Measurements from ENCODE around the gene GPR162. TPM values are rescaled to one million over a fixed set of nuclear protein-coding genes. Genes with fewer than 3 reads are reported as not detected.

The GPR162 gene
- total RNA-seq, 1 donor, result 4.2 TPM

DNA sequence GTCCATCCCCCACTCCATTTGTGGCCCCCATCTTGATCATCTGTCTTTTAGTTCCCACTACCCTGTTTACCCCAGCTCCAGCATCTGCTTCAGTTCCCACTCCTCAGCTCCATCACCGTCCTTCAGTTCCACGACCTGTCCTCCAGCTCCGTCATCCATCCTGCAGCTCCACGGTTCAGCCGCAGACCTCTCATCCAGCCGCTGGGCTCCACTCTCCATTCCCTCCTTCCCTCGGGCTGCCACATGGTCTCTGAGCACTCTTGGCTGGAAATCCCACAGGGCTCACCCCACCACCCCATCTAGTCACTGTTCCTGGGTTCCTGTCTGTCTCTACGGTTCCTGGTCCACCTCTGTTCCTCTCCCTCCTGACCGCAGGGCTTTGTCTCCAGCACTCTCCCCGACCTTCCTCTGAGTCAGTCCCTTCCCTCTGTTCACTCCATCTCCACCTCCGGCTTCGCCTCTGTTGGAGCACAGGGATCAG, 3.3 kb downstream of the GPR162 start:
- Histone ChIP-seq H3K4me3 (ENCODE audit: low read length) (no peak overlapping the region), H3K27me3 (ENCODE audit: insufficient read depth, low read length) (peaks cover 37% of the 10 kb centered on the region), H3K4me1 (ENCODE audit: insufficient read depth, low read length) (peaks cover 39% of the 10 kb centered on the region), H3K9me3 (ENCODE audit: low read depth, low read length) (no peaks in the 10 kb centered on the region)

DNA sequence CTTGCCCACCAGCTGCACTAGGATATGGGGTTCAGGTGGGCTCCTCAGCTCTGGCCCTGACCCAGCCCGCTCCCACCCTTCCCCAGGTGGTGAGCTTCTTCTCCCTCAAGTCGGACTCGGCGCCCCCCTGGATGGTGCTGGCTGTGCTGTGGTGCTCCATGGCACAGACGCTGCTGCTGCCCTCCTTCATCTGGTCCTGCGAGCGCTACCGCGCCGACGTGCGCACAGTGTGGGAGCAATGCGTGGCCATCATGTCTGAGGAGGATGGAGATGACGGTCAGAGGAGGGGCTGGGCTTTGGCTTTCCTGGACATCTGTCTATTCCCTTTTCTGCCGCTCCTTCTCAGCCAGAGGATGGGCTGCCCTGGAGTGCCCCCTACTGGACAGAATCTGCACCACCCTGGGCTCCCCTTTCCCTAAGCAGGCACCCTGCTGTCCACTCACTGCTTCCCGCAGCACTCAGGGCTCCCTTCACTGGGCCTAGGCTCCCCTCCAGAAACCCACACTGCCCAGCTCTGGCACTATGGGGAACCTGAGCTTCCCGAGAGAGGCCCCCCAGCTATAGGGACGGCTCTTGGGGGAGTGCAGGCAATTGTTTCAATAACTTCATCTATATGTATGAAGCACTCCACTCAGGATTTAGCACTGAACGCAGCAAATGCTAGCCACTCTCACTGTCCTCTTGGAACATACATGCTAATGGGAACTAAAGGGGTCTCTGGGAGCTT, 3.9 kb downstream of the GPR162 start:
- H3K9me3 ChIP-seq (ENCODE audit: low read depth, low read length), result no peaks in the 10 kb centered on the region
- H3K27me3 ChIP-seq (ENCODE audit: insufficient read depth, low read length), result peaks cover 43% of the 10 kb centered on the region

DNA sequence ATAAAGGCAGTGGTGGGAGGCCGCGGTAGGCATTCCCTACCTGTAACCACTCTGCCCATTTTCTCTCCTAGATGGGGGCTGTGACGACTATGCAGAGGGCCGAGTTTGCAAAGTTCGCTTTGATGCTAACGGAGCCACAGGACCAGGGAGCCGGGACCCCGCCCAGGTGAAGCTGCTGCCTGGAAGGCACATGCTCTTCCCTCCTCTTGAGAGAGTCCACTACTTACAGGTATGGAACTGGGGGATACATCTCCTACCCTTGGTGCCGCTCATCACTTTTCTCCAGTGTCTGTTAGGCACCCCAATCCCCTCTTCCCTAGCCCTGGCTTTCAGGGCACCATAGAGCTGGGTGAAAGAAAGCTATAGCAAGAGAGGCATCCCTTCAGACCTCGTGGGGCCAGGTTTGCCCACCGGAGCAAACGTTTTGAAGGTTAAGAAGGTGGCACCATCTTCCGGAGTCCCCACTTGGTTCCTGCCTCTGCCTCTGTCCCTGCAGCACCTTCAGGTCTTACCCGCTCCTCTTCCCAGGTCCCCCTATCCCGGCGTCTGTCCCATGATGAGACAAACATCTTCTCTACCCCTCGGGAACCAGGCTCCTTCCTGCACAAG, 4.6 kb downstream of the GPR162 start:
- peaks cover 43% of the 10 kb centered on the region for H3K27me3 ChIP-seq (ENCODE audit: insufficient read depth, low read length)
- no peaks in the 10 kb centered on the region for H3K9me3 ChIP-seq (ENCODE audit: low read depth, low read length)
- H3K4me1 ChIP-seq (ENCODE audit: insufficient read depth, low read length), result peaks cover 28% of the 10 kb centered on the region
- H3K4me3 ChIP-seq (ENCODE audit: low read length), result no peak overlapping the region

More for the DNA sequence above, 3.9 kb downstream of the GPR162 start:
- H3K4me3 ChIP-seq (ENCODE audit: low read length), result no peak overlapping the region
- H3K4me1 ChIP-seq (ENCODE audit: insufficient read depth, low read length), result peaks cover 35% of the 10 kb centered on the region

DNA sequence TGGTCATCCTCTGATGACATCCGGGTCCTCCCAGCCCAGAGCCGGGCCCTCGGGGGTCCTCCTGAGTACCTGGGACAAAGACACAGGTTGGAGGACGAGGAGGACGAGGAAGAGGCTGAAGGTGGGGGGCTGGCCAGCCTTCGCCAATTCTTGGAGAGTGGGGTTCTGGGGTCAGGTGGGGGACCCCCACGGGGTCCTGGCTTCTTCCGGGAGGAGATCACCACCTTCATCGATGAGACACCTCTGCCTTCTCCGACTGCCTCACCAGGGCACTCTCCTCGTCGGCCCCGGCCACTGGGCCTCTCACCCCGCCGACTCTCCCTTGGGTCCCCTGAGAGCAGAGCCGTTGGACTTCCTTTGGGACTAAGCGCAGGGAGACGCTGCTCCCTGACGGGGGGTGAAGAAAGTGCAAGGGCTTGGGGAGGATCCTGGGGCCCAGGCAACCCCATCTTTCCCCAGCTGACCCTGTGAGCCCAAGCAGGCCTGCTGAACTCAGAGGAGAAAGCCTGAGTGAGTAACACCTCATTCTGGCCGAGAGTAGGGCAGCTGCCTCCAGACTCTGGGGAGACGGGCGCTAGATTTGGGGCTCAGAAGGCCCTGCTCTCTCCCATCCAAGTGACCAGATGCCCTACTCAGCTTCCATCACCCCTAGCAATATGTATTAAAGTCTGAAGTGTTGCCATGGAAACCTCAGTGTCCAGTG, 5.3 kb downstream of the GPR162 start:
- Histone ChIP-seq H3K9me3 (ENCODE audit: low read depth, low read length) (no peaks in the 10 kb centered on the region), H3K27me3 (ENCODE audit: insufficient read depth, low read length) (peaks cover 43% of the 10 kb centered on the region), H3K4me1 (ENCODE audit: insufficient read depth, low read length) (peaks cover 25% of the 10 kb centered on the region), H3K4me3 (ENCODE audit: low read length) (no peak overlapping the region)

DNA sequence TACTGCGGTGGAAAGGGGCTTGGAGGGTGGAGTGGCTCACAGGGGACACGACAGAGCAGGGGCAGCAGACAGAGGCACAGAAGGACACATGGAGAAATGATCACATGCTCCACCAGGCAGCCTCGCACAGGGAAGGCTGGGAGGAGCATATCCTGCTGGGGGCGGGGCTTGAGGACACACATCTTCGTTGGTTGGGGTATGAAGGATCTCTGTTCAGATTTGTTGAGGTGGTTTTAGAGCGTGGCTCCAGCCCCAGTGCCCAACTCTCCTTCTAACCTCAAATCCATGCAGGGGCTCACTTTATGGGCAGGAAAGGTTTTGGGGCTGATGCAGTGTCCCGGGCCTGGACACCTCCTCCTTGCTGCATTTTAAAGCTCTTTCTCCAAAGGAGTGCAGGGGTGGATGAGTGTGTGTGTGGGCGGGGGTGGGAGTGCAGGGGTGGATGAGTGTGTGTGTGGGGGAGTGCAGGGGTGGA, 5.9 kb downstream of the GPR162 start:
- no peak overlapping the region for H3K4me3 ChIP-seq (ENCODE audit: low read length)
- H3K9me3 ChIP-seq (ENCODE audit: low read depth, low read length), result no peaks in the 10 kb centered on the region
- H3K27me3 ChIP-seq (ENCODE audit: insufficient read depth, low read length), result peaks cover 38% of the 10 kb centered on the region
- peaks cover 19% of the 10 kb centered on the region for H3K4me1 ChIP-seq (ENCODE audit: insufficient read depth, low read length)

DNA sequence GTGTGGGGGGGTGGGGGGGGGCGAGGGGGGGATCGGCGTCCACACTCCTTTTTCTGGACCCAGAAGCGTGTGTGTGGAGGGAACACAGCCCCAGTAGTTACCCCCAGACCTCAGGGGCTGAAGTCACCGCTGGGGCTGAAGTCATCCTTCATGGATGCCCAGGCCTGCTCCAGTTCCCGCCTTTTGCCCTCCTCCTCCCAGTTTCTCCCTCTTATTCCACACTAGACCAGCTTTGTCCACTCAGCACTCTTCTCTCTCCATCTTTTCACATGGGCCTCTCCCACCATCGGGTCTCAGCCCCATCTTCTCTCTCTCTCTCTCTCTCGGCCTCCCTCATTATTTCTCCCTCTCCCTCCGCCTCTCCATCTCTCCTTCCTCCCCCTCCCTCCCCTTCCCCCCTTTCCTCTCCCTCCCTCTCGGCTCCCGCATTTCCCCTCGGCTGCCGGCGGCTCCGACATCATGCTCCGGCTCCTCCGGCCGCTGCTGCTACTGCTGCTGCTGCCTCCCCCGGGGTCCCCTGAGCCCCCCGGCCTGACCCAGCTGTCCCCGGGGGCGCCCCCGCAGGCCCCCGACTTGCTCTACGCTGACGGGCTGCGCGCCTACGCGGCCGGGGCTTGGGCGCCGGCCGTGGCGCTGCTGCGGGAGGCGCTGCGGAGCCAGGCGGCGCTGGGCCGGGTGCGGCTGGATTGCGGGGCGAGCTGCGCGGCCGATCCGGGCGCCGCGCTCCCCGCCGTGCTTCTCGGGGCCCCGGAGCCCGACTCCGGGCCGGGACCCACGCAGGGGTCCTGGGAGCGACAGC, 6.6 kb downstream of the GPR162 start, which contains the start of gene P3H3:
Gene P3H3, plus strand, starts transcription at position 426 of the 799 bp plus-strand sequence. Its CDS starts 34 bp downstream, at position 460.
- Histone ChIP-seq H3K4me1 (ENCODE audit: insufficient read depth, low read length) (peaks cover 19% of the 10 kb centered on the region), H3K9me3 (ENCODE audit: low read depth, low read length) (no peaks in the 10 kb centered on the region), H3K4me3 (ENCODE audit: low read length) (peak within 1 kb of the TSS; percentile 37), H3K27me3 (ENCODE audit: insufficient read depth, low read length) (peaks cover 38% of the 10 kb centered on the region)

DNA sequence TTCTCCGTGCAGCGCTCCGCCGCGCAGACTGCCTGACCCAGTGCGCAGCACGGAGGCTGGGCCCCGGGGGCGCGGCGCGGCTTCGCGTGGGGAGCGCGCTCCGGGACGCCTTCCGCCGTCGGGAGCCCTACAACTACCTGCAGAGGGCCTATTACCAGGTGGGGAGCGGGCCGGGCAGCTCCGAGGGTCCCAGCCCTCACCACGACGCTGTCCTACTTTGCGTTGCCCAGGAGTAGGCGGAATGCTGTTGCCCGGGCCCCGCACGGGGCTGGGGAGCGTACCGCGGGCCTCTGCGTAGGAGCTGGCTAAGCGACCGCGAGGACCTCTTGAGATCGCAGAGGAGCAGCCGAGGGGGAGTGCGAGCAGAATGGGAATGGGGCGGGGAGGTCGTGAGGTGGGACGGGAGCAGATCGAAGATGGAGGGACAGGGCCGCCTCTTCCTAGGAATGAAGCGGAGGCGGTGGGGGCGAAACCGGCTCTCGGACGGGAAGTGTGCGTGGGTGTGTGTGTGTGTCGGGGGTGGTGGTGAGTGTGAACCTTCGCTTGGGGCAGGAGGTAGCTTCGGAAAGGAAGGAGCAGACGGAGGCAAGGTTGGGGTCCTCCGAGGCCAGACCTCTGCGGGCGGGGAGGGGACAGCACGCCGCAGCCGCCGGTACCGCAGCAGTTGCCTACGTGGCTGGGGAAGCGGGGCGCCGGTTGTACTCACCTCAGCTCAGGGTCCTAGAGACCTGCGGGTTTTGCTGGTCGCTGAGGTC, 7.3 kb downstream of the GPR162 start:
- Histone ChIP-seq H3K4me1 (ENCODE audit: insufficient read depth, low read length) (peaks cover 19% of the 10 kb centered on the region), H3K9me3 (ENCODE audit: low read depth, low read length) (no peaks in the 10 kb centered on the region), H3K27me3 (ENCODE audit: insufficient read depth, low read length) (peaks cover 38% of the 10 kb centered on the region), H3K4me3 (ENCODE audit: low read length) (peak overlapping the region; percentile 37)

DNA sequence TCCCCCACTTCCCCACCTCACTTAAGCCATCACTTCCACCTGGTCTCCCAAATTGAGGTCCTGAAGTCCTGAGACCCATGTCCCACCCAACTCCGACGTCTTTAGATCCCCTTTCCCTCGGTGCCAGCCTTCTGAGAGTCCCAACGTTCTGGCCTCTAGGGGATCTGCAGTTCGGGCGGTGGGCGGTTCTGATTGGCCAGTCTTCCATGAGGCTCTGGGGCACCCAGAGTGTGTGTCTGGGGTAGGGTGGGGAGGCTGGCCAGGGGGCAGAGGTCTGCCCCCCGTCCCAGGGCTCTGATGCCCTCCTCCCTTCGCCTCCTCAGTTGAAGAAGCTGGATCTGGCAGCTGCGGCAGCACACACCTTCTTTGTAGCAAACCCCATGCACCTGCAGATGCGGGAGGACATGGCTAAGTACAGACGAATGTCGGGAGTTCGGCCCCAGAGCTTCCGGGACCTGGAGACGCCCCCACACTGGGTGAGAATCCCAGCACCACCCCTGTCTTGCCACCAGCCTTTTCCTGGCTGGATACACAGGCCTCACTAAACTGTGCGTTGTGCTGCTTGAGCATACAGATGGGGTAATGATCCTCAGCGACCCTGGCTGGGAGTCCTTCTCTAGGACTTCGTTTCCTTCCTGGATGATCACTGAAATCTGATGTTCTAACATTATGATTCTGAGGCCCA, 8.1 kb downstream of the GPR162 start:
- no peak overlapping the region for H3K4me3 ChIP-seq (ENCODE audit: low read length)

DNA sequence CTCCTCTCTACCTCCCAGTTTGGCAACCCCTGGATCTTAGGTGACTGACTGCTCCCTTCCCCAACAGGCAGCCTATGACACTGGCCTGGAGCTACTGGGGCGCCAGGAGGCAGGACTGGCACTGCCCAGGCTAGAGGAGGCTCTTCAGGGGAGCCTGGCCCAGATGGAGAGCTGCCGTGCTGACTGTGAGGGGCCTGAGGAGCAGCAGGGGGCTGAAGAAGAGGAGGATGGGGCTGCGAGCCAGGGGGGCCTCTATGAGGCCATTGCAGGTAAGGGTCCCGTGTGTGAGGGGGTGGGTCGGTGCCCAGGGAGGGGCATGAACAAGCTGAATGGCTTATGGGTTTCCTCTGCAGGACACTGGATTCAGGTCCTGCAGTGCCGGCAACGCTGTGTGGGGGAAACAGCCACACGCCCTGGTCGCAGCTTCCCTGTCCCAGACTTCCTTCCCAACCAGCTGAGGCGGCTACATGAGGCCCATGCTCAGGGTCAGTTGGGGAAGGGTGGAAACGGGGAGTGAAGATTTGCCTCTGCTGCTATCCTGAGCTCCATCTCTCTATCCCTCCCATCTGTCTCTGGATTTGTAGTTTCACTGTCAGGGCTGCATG, 8.8 kb downstream of the GPR162 start:
- peaks cover 36% of the 10 kb centered on the region for H3K27me3 ChIP-seq (ENCODE audit: insufficient read depth, low read length)
- H3K4me1 ChIP-seq (ENCODE audit: insufficient read depth, low read length), result peaks cover 19% of the 10 kb centered on the region
- H3K4me3 ChIP-seq (ENCODE audit: low read length), result no peak overlapping the region
- no peaks in the 10 kb centered on the region for H3K9me3 ChIP-seq (ENCODE audit: low read depth, low read length)

More for the DNA sequence above, 8.1 kb downstream of the GPR162 start:
- H3K4me1 ChIP-seq (ENCODE audit: insufficient read depth, low read length), result peaks cover 19% of the 10 kb centered on the region
- no peaks in the 10 kb centered on the region for H3K9me3 ChIP-seq (ENCODE audit: low read depth, low read length)
- peaks cover 38% of the 10 kb centered on the region for H3K27me3 ChIP-seq (ENCODE audit: insufficient read depth, low read length)

DNA sequence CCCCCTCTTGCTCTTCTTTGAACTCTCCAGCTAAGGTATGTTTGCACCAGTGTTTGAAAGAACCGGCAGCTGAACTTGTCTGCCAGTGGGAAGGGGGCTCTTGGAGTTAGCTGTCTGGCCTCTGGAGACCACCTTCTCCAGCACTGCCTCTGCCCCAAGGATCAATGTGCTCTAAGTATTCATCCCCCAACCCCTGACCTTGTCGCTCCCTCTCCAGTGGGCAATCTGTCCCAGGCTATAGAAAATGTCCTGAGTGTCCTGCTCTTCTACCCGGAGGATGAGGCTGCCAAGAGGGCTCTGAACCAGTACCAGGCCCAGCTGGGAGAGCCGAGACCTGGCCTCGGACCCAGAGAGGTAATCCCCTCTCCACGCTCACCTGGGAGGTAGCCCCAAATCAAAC, 9.4 kb downstream of the GPR162 start:
- Histone ChIP-seq H3K9me3 (ENCODE audit: low read depth, low read length) (no peaks in the 10 kb centered on the region), H3K27me3 (ENCODE audit: insufficient read depth, low read length) (peaks cover 34% of the 10 kb centered on the region), H3K4me3 (ENCODE audit: low read length) (no peak overlapping the region), H3K4me1 (ENCODE audit: insufficient read depth, low read length) (peaks cover 23% of the 10 kb centered on the region)

DNA sequence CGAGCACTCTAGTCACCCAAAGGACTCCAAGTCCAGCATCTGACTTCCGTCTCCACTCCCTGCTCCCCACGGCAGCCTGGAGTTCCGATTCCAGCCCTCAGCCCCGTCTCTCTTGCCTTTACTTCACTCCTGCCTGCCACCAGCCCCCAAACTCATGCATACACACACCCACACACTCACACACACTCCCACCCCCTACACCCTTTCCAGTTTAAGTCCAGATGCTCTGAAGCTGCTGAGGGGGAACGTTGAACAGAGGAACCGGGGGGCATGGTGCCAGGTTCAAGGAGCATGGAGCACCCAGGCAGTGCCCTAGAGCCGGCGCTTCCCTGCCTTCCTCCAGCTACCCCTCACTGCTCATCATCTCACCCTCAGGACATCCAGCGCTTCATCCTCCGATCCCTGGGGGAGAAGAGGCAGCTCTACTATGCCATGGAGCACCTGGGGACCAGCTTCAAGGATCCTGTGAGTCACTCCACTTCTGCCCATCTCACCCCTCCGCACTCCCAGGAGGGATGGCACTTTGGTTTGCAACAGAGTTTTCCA, 9.9 kb downstream of the GPR162 start:
- Histone ChIP-seq H3K4me3 (ENCODE audit: low read length) (no peak overlapping the region), H3K9me3 (ENCODE audit: low read depth, low read length) (no peaks in the 10 kb centered on the region), H3K4me1 (ENCODE audit: insufficient read depth, low read length) (peaks cover 23% of the 10 kb centered on the region), H3K27me3 (ENCODE audit: insufficient read depth, low read length) (peaks cover 31% of the 10 kb centered on the region)

DNA sequence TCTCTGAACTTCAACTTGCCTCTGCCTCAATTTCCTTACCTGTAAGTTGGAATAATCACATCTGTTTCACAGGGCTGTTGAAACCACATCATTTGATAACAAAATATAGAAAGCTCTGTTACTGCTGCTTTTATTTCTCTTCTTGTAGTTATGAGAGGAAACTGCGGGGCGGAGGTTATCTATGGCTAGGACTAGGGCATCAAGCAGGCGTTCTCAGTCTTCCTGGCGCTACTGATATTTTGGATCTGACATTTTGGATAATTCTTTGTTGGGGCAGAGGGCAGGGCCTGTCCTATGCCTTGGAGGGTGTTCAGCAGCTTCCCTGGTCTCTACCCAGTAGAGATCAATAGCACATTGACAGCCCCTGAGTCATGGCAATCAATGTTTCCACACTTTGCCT, 10.5 kb downstream of the GPR162 start:
- H3K4me3 ChIP-seq (ENCODE audit: low read length), result no peak overlapping the region
- H3K4me1 ChIP-seq (ENCODE audit: insufficient read depth, low read length), result peaks cover 23% of the 10 kb centered on the region
- peaks cover 25% of the 10 kb centered on the region for H3K27me3 ChIP-seq (ENCODE audit: insufficient read depth, low read length)
- no peaks in the 10 kb centered on the region for H3K9me3 ChIP-seq (ENCODE audit: low read depth, low read length)
